ENCODE measurements around the gene RGS3.

The RGS3 gene

GRCh38 chr9:113530942-113531341 lies 67.4 kb downstream of the RGS3 start:
- no peak overlapping the region for H3K4me2 ChIP-seq (ENCODE audit: insufficient read depth, low read length, poor library complexity, severe bottlenecking)
- no peak overlapping the region for H3K9ac ChIP-seq (ENCODE audit: low read depth, low read length, poor library complexity)
- H2BK15ac ChIP-seq (ENCODE audit: low read length), result no peak overlapping the region
- H3K4me3 ChIP-seq (ENCODE audit: low read length in 2 of 2), result no peak overlapping the region
- no peaks in the 10 kb centered on the region for H3K27me3 ChIP-seq (ENCODE audit: control insufficient read depth in 3 of 3, insufficient read depth in 3 of 3, low read depth in 1 of 3, low read length in 3 of 3)
- H2BK5ac ChIP-seq (ENCODE audit: low read length), result no peak overlapping the region
- H3K79me1 ChIP-seq (ENCODE audit: low read depth, low read length), result no peaks in the 10 kb centered on the region
- no peak overlapping the region for H4K8ac ChIP-seq (ENCODE audit: low read depth, low read length)
- peaks cover 5 to 7% of the 10 kb centered on the region in 2 donors for H3K4me1 ChIP-seq (ENCODE audit: control insufficient read depth in 2 of 2, insufficient read depth in 1 of 2, low read depth in 1 of 2, low read length in 2 of 2)
- H3K18ac ChIP-seq (ENCODE audit: low read length), result no peak overlapping the region
- H4K91ac ChIP-seq (ENCODE audit: low read depth, low read length, poor library complexity), result no peak overlapping the region
- peaks cover 0 to 6% of the 10 kb centered on the region in 2 donors for H3K36me3 ChIP-seq (replicated peaks in 1 of 2; ENCODE audit: control insufficient read depth in 2 of 2, insufficient read depth in 2 of 2, low read length in 2 of 2)
- DNase-seq (ENCODE audit: low spot score), result no peak
- no peak overlapping the region for H2AK5ac ChIP-seq (ENCODE audit: low read depth, low read length)
- no peak overlapping the region for H2BK12ac ChIP-seq (ENCODE audit: low read length)
- H3K4ac ChIP-seq (ENCODE audit: low read length), result no peak overlapping the region
- H3K23ac ChIP-seq (ENCODE audit: low read depth, low read length, poor library complexity), result no peak overlapping the region
- H3K14ac ChIP-seq (ENCODE audit: low read length), result no peak overlapping the region
- no peak overlapping the region for H2BK120ac ChIP-seq (ENCODE audit: low read depth, low read length)
- H3K9me3 ChIP-seq (replicated peaks in 1 of 2; ENCODE audit: control insufficient read depth in 2 of 2, insufficient read depth in 1 of 2, low read depth in 1 of 2, low read length in 2 of 2), result no peaks in the 10 kb centered on the region
- no peak overlapping the region for H3K27ac ChIP-seq (replicated peaks; ENCODE audit: low read length)
- no CpG with 5 or more reads among the region's 1 CpG for WGBS, 2 donors (ENCODE audit: extremely low coverage in 2 of 2, insufficient read length in 2 of 2, insufficient replicate concordance in 1 of 2)
- no peak overlapping the region for H2AFZ ChIP-seq (ENCODE audit: low read length)

DNA sequence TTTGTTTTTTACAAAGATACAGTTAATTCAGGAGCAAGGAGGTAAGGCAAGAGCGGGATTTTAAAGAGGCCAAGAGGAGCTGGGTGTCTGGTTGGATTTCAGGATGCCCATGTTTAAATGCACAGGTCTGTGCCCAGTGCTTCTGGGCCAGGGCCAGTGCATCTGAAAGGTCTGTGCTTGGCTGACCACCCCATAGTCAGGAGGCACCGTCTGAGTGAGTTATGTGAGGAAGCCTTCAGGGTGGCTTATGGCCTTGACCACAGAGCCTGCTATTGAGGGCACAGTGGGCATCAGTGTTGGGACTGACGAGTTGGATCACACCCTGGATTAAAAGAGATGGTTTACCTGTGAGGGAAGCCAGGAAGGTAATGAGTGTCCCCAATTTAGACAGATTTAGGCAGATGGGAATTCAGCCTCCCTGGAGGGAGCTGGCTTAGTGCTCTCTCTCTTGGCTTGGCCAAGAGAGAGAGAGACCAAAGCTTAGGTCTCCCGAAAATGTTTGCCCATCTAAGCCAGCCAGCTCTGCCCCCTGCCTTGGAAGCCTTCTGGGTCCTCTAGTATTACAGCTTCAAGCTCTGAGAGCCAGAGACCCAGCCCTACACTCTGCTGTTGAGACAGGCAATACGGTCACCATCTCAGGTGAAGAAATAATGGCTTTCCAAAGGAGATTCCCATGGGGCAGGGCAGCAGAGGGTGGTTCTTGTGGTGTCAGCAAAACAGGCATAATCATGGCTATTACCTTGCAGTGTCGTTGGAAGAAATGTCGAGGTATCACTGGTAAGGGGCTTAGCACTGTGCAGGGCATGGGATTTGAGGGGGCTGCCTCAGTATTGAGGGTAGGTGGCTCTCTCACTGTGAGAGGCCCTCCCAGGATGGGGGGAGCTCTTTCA lies 68.6 kb downstream of the RGS3 start:
- Histone ChIP-seq H3K27me3 (ENCODE audit: control insufficient read depth in 3 of 3, insufficient read depth in 3 of 3, low read depth in 1 of 3, low read length in 3 of 3) (no peaks in the 10 kb centered on the region), H3K27ac (replicated peaks; ENCODE audit: low read length) (no peak overlapping the region), H2AK5ac (ENCODE audit: low read depth, low read length) (no peak overlapping the region), H2BK12ac (ENCODE audit: low read length) (no peak overlapping the region), H4K91ac (ENCODE audit: low read depth, low read length, poor library complexity) (no peak overlapping the region), H3K18ac (ENCODE audit: low read length) (no peak overlapping the region), H4K8ac (ENCODE audit: low read depth, low read length) (no peak overlapping the region), H3K23ac (ENCODE audit: low read depth, low read length, poor library complexity) (no peak overlapping the region), H3K4me3 (ENCODE audit: low read length in 2 of 2) (no peak overlapping the region), H3K4ac (ENCODE audit: low read length) (no peak overlapping the region), H3K79me1 (ENCODE audit: low read depth, low read length) (no peaks in the 10 kb centered on the region), H3K4me2 (ENCODE audit: insufficient read depth, low read length, poor library complexity, severe bottlenecking) (no peak overlapping the region), H2BK15ac (ENCODE audit: low read length) (no peak overlapping the region), H3K9ac (ENCODE audit: low read depth, low read length, poor library complexity) (no peak overlapping the region), H2BK5ac (ENCODE audit: low read length) (no peak overlapping the region), H3K9me3 (replicated peaks in 1 of 2; ENCODE audit: control insufficient read depth in 2 of 2, insufficient read depth in 1 of 2, low read depth in 1 of 2, low read length in 2 of 2) (no peaks in the 10 kb centered on the region), H2AFZ (ENCODE audit: low read length) (no peak overlapping the region), H3K36me3 (replicated peaks in 1 of 2; ENCODE audit: control insufficient read depth in 2 of 2, insufficient read depth in 2 of 2, low read length in 2 of 2) (peaks cover 0 to 6% of the 10 kb centered on the region in 2 donors), H3K4me1 (ENCODE audit: control insufficient read depth in 2 of 2, insufficient read depth in 1 of 2, low read depth in 1 of 2, low read length in 2 of 2) (peaks cover 10 to 14% of the 10 kb centered on the region in 2 donors), H2BK120ac (ENCODE audit: low read depth, low read length) (no peak overlapping the region), H3K14ac (ENCODE audit: low read length) (no peak overlapping the region)
- DNase-seq (ENCODE audit: low spot score), result no peak
- WGBS, 2 donors (ENCODE audit: extremely low coverage in 2 of 2, insufficient read length in 2 of 2, insufficient replicate concordance in 1 of 2), result no CpG with 5 or more reads among the region's 7 CpGs

DNA sequence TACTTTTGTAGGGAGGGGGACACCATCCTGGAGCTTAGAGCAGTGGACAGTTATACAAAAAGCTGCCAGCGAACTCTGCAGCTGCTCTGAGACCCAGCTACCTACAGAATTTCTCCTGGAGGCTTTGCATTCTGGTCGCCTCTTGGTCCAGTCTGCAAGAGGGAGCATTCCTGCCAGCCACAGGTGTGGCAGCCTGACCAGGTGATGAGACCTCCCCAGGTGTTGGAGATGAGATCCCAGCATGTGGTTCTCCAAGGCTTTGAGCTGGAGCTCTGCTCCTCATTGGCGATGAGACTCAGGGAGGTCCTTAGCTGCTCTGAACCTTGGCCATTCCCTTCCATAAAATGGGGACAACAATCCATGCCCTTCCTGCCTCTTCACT lies 69.3 kb downstream of the RGS3 start:
- no peak overlapping the region for H2AFZ ChIP-seq (ENCODE audit: low read length)
- no peak overlapping the region for H3K4ac ChIP-seq (ENCODE audit: low read length)
- no peak overlapping the region for H2BK5ac ChIP-seq (ENCODE audit: low read length)
- peaks cover 10 to 14% of the 10 kb centered on the region in 2 donors for H3K4me1 ChIP-seq (ENCODE audit: control insufficient read depth in 2 of 2, insufficient read depth in 1 of 2, low read depth in 1 of 2, low read length in 2 of 2)
- no peak overlapping the region for H3K4me2 ChIP-seq (ENCODE audit: insufficient read depth, low read length, poor library complexity, severe bottlenecking)
- no peak overlapping the region for H3K9ac ChIP-seq (ENCODE audit: low read depth, low read length, poor library complexity)
- no peaks in the 10 kb centered on the region for H3K9me3 ChIP-seq (replicated peaks in 1 of 2; ENCODE audit: control insufficient read depth in 2 of 2, insufficient read depth in 1 of 2, low read depth in 1 of 2, low read length in 2 of 2)
- H2AK5ac ChIP-seq (ENCODE audit: low read depth, low read length), result no peak overlapping the region
- H2BK12ac ChIP-seq (ENCODE audit: low read length), result no peak overlapping the region
- DNase-seq (ENCODE audit: low spot score), result no peak
- peaks cover 0 to 6% of the 10 kb centered on the region in 2 donors for H3K36me3 ChIP-seq (replicated peaks in 1 of 2; ENCODE audit: control insufficient read depth in 2 of 2, insufficient read depth in 2 of 2, low read length in 2 of 2)
- H3K79me1 ChIP-seq (ENCODE audit: low read depth, low read length), result no peaks in the 10 kb centered on the region
- WGBS, 2 donors (ENCODE audit: extremely low coverage in 2 of 2, insufficient read length in 2 of 2, insufficient replicate concordance in 1 of 2), result no CpG with 5 or more reads among the region's 3 CpGs
- H3K4me3 ChIP-seq (ENCODE audit: low read length in 2 of 2), result no peak overlapping the region
- no peak overlapping the region for H3K27ac ChIP-seq (replicated peaks; ENCODE audit: low read length)
- H3K14ac ChIP-seq (ENCODE audit: low read length), result no peak overlapping the region
- H3K27me3 ChIP-seq (ENCODE audit: control insufficient read depth in 3 of 3, insufficient read depth in 3 of 3, low read depth in 1 of 3, low read length in 3 of 3), result no peaks in the 10 kb centered on the region
- H3K18ac ChIP-seq (ENCODE audit: low read length), result no peak overlapping the region
- H4K91ac ChIP-seq (ENCODE audit: low read depth, low read length, poor library complexity), result no peak overlapping the region
- no peak overlapping the region for H3K23ac ChIP-seq (ENCODE audit: low read depth, low read length, poor library complexity)
- H2BK15ac ChIP-seq (ENCODE audit: low read length), result no peak overlapping the region
- H4K8ac ChIP-seq (ENCODE audit: low read depth, low read length), result no peak overlapping the region
- no peak overlapping the region for H2BK120ac ChIP-seq (ENCODE audit: low read depth, low read length)

DNA sequence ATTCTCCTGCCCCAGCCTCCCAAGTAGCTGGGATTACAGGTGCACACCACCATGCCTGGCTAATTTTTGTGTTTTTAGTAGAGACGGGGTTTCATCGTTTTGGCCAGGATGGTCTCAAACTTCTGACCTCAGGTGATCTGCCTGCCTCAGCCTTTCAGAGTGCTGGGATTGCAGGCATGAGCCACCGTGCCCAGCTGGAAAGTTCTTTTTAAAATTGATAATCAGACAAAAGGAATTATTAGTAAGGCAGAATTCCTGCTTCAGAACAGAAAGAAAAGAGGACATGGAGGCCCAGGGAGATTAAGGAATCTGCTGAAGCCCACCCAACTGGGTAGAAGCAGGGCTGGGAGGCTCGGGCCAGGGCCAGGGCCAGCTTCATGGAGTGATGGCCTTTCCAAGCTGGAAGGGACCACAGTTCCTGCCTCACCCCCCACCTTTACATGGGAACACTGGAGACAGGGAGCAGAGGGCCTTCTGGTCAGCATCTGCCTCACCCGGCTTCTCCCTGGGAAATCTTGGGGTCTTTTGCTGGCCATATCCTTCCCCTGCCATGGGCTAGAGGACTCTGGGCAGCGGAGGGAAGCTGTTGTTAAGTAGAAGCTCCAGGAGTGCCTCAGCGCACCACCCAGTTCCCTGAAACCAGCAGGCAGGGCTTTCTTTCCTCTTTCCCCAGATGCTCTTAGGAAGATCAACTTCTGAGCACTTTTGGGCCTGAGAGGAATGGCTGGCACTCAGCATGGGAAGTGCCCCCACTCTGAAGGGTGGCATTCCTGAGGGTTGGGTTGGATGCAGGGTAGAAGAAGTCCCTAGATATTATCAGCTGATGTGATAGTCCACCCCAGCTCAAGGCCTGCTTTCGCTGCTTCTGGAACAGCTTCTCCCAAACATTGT lies 70.1 kb downstream of the RGS3 start:
- H2BK15ac ChIP-seq (ENCODE audit: low read length), result no peak overlapping the region
- no peak overlapping the region for H4K91ac ChIP-seq (ENCODE audit: low read depth, low read length, poor library complexity)
- H4K8ac ChIP-seq (ENCODE audit: low read depth, low read length), result no peak overlapping the region
- H3K9me3 ChIP-seq (replicated peaks in 1 of 2; ENCODE audit: control insufficient read depth in 2 of 2, insufficient read depth in 1 of 2, low read depth in 1 of 2, low read length in 2 of 2), result no peaks in the 10 kb centered on the region
- H3K4me1 ChIP-seq (ENCODE audit: control insufficient read depth in 2 of 2, insufficient read depth in 1 of 2, low read depth in 1 of 2, low read length in 2 of 2), result peaks cover 10 to 14% of the 10 kb centered on the region in 2 donors
- no peak overlapping the region for H2AK5ac ChIP-seq (ENCODE audit: low read depth, low read length)
- H3K18ac ChIP-seq (ENCODE audit: low read length), result peak overlapping the region; percentile 31
- no peak overlapping the region for H3K4me2 ChIP-seq (ENCODE audit: insufficient read depth, low read length, poor library complexity, severe bottlenecking)
- peaks cover 0 to 6% of the 10 kb centered on the region in 2 donors for H3K36me3 ChIP-seq (replicated peaks in 1 of 2; ENCODE audit: control insufficient read depth in 2 of 2, insufficient read depth in 2 of 2, low read length in 2 of 2)
- no peak overlapping the region for H2AFZ ChIP-seq (ENCODE audit: low read length)
- H3K9ac ChIP-seq (ENCODE audit: low read depth, low read length, poor library complexity), result no peak overlapping the region
- no peak overlapping the region for H2BK120ac ChIP-seq (ENCODE audit: low read depth, low read length)
- no peak for DNase-seq (ENCODE audit: low spot score)
- no peaks in the 10 kb centered on the region for H3K27me3 ChIP-seq (ENCODE audit: control insufficient read depth in 3 of 3, insufficient read depth in 3 of 3, low read depth in 1 of 3, low read length in 3 of 3)
- no peak overlapping the region for H3K4me3 ChIP-seq (ENCODE audit: low read length in 2 of 2)
- no peaks in the 10 kb centered on the region for H3K79me1 ChIP-seq (ENCODE audit: low read depth, low read length)
- H3K14ac ChIP-seq (ENCODE audit: low read length), result no peak overlapping the region
- no peak overlapping the region for H3K23ac ChIP-seq (ENCODE audit: low read depth, low read length, poor library complexity)
- H3K4ac ChIP-seq (ENCODE audit: low read length), result no peak overlapping the region
- H2BK5ac ChIP-seq (ENCODE audit: low read length), result no peak overlapping the region
- H3K27ac ChIP-seq (replicated peaks; ENCODE audit: low read length), result no peak overlapping the region
- no CpG with 5 or more reads among the region's 8 CpGs for WGBS, 2 donors (ENCODE audit: extremely low coverage in 2 of 2, insufficient read length in 2 of 2, insufficient replicate concordance in 1 of 2)
- H2BK12ac ChIP-seq (ENCODE audit: low read length), result no peak overlapping the region
